ENCODE measurements around the gene GTF2IRD2. TPM values are rescaled to one million over a fixed set of nuclear protein-coding genes. Genes with fewer than 3 reads are reported as not detected.
"Not testable (repeated sequence)": the region's sequence is repeated elsewhere in the genome, so short reads cannot be mapped to it uniquely, and the experiment has no call there.

Gene GTF2IRD2
- polyA plus RNA-seq, 1 of the 3 experiments (the other 2 are of a cell fraction) = 23.6 TPM

GRCh38 chr7:74779053-74779452 lies 72.4 kb downstream of the GTF2IRD2 start:
- H3K27ac ChIP-seq (ENCODE audit: low read depth in 2 of 2, low read length in 1 of 2); CTCF ChIA-PET; H3K4me3 ChIP-seq (ENCODE audit: low read depth in 2 of 2, low read length in 1 of 2); DNase-seq; H3K9me3 ChIP-seq; H3K27me3 ChIP-seq (ENCODE audit: insufficient read depth); H3K9me2 ChIP-seq; H3K4me1 ChIP-seq (ENCODE audit: control insufficient read depth in 1 of 2, insufficient read depth in 2 of 2, low read depth in 1 of 2, low read length in 1 of 2); H3K36me3 ChIP-seq (replicated peaks in 1 of 2; ENCODE audit: control insufficient read depth in 1 of 2, insufficient read depth in 2 of 2, low read length in 1 of 2); H3K4me2 ChIP-seq; H3F3A ChIP-seq (replicated peaks; ENCODE audit: insufficient read depth); POLR2A ChIA-PET; H4K20me1 ChIP-seq (ENCODE audit: insufficient read depth); H3K79me2 ChIP-seq (ENCODE audit: insufficient read depth); H3K9ac ChIP-seq; H2AFZ ChIP-seq (ENCODE audit: low read depth): not testable (repeated sequence)
- WGBS (ENCODE audit: low lambda C conversion rate) = 85% methylated on average over 7 of the region's 17 CpGs

GRCh38 chr7:74775111-74775510 lies 76.3 kb downstream of the GTF2IRD2 start:
- POLR2A ChIA-PET; H3K4me2 ChIP-seq; H2AFZ ChIP-seq (ENCODE audit: low read depth); DNase-seq; H3K9ac ChIP-seq; H4K20me1 ChIP-seq (ENCODE audit: insufficient read depth); H3K9me2 ChIP-seq; H3K4me1 ChIP-seq (ENCODE audit: control insufficient read depth in 1 of 2, insufficient read depth in 2 of 2, low read depth in 1 of 2, low read length in 1 of 2); H3K9me3 ChIP-seq; H3K79me2 ChIP-seq (ENCODE audit: insufficient read depth); H3K27ac ChIP-seq (ENCODE audit: low read depth in 2 of 2, low read length in 1 of 2); H3K4me3 ChIP-seq (ENCODE audit: low read depth in 2 of 2, low read length in 1 of 2); CTCF ChIA-PET; H3K27me3 ChIP-seq (ENCODE audit: insufficient read depth); H3K36me3 ChIP-seq (replicated peaks in 1 of 2; ENCODE audit: control insufficient read depth in 1 of 2, insufficient read depth in 2 of 2, low read length in 1 of 2); H3F3A ChIP-seq (replicated peaks; ENCODE audit: insufficient read depth): not testable (repeated sequence)
- WGBS (ENCODE audit: low lambda C conversion rate) = no CpG with 5 or more reads among the region's 6 CpGs

DNA sequence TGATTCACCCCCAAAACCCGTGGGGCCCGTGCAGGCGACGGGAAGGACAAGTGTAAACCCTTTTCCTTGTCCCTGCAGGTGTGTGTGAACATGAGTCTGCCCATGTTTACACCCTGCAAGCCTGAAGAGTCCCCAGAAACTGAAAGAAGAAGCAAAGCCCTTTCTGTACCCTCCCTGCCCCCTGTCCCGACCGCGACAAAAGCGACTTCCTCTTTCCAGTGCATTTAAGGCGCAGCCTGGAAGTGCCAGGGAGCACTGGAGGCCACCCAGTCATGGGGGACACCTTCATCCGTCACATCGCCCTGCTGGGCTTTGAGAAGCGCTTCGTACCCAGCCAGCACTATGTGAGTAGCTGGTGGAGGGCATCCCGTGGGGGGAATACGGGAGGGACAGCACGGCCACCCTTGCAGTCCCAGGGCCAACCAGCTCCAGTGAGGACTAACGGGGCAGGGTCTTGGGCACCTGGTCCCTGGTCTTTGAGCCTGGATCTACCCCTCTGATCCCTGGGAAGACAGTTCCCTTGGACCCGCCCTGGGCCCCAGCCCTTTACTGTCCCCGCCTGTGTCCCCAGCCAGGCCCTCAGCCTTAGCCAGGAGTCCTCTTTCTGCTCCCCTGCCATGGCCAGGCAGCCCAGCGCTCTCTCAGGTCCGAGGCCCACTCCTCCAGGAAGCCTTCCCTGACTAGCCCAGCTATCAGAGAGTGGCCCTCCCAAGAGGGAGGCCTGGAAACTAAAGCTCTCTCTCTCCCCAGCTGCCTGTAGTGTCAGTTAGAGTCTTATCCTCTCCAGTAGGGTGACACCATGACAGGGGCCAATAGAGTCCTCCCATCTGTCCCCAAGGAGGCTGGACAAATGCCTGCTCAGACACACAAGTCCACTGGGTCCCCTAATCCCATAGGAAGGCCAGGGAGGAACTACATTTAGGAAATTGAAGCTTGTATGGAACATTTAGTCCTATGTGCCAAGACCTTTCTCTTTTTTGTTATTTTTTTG lies 77.3 kb downstream of the GTF2IRD2 start, which contains the start of gene NCF1:
NCF1 (plus strand) TSS at position 252 of the 991 bp plus-strand sequence; CDS start at position 273, 21 bp downstream.
- H3K4me3 ChIP-seq (ENCODE audit: low read depth in 2 of 2, low read length in 1 of 2); H3K9me2 ChIP-seq; H3F3A ChIP-seq (replicated peaks; ENCODE audit: insufficient read depth); H3K4me2 ChIP-seq; H3K27ac ChIP-seq (ENCODE audit: low read depth in 2 of 2, low read length in 1 of 2); H3K27me3 ChIP-seq (ENCODE audit: insufficient read depth); H3K9me3 ChIP-seq; H3K36me3 ChIP-seq (replicated peaks in 1 of 2; ENCODE audit: control insufficient read depth in 1 of 2, insufficient read depth in 2 of 2, low read length in 1 of 2); H3K79me2 ChIP-seq (ENCODE audit: insufficient read depth); H3K9ac ChIP-seq; CTCF ChIA-PET; POLR2A ChIA-PET; DNase-seq; H4K20me1 ChIP-seq (ENCODE audit: insufficient read depth); H3K4me1 ChIP-seq (ENCODE audit: control insufficient read depth in 1 of 2, insufficient read depth in 2 of 2, low read depth in 1 of 2, low read length in 1 of 2); H2AFZ ChIP-seq (ENCODE audit: low read depth): not testable (repeated sequence)
- WGBS (ENCODE audit: low lambda C conversion rate) = no CpG with 5 or more reads among the region's 21 CpGs

- H3K4me1 ChIP-seq (ENCODE audit: control insufficient read depth in 1 of 2, insufficient read depth in 2 of 2, low read depth in 1 of 2, low read length in 1 of 2); CTCF ChIA-PET: not testable (repeated sequence)
Measured at GRCh38 chr7:74772093-74772492, 79.3 kb downstream of the GTF2IRD2 start.

GRCh38 chr7:74770062-74770461 lies 81.3 kb downstream of the GTF2IRD2 start:
- H3F3A ChIP-seq (replicated peaks; ENCODE audit: insufficient read depth); H3K79me2 ChIP-seq (ENCODE audit: insufficient read depth); H3K4me1 ChIP-seq (ENCODE audit: control insufficient read depth in 1 of 2, insufficient read depth in 2 of 2, low read depth in 1 of 2, low read length in 1 of 2); H4K20me1 ChIP-seq (ENCODE audit: insufficient read depth); H3K9ac ChIP-seq; H3K27me3 ChIP-seq (ENCODE audit: insufficient read depth); POLR2A ChIA-PET; H3K36me3 ChIP-seq (replicated peaks in 1 of 2; ENCODE audit: control insufficient read depth in 1 of 2, insufficient read depth in 2 of 2, low read length in 1 of 2); H3K4me2 ChIP-seq; H2AFZ ChIP-seq (ENCODE audit: low read depth); H3K27ac ChIP-seq (ENCODE audit: low read depth in 2 of 2, low read length in 1 of 2); H3K4me3 ChIP-seq (ENCODE audit: low read depth in 2 of 2, low read length in 1 of 2); H3K9me2 ChIP-seq; CTCF ChIA-PET; DNase-seq; H3K9me3 ChIP-seq: not testable (repeated sequence)
- WGBS (ENCODE audit: low lambda C conversion rate) = 97% methylated on average over 4 of the region's 7 CpGs

More at GRCh38 chr7:74772093-74772492, 79.3 kb downstream of the GTF2IRD2 start:
- H3K9ac ChIP-seq; DNase-seq; H3K79me2 ChIP-seq (ENCODE audit: insufficient read depth); H3K36me3 ChIP-seq (replicated peaks in 1 of 2; ENCODE audit: control insufficient read depth in 1 of 2, insufficient read depth in 2 of 2, low read length in 1 of 2); H3K4me2 ChIP-seq; POLR2A ChIA-PET; H2AFZ ChIP-seq (ENCODE audit: low read depth); H3F3A ChIP-seq (replicated peaks; ENCODE audit: insufficient read depth); H3K27ac ChIP-seq (ENCODE audit: low read depth in 2 of 2, low read length in 1 of 2); H3K9me2 ChIP-seq; H3K9me3 ChIP-seq; H3K27me3 ChIP-seq (ENCODE audit: insufficient read depth); H3K4me3 ChIP-seq (ENCODE audit: low read depth in 2 of 2, low read length in 1 of 2); H4K20me1 ChIP-seq (ENCODE audit: insufficient read depth): not testable (repeated sequence)
- WGBS (ENCODE audit: low lambda C conversion rate) = 94% methylated on average over 5 of the region's 6 CpGs

DNA sequence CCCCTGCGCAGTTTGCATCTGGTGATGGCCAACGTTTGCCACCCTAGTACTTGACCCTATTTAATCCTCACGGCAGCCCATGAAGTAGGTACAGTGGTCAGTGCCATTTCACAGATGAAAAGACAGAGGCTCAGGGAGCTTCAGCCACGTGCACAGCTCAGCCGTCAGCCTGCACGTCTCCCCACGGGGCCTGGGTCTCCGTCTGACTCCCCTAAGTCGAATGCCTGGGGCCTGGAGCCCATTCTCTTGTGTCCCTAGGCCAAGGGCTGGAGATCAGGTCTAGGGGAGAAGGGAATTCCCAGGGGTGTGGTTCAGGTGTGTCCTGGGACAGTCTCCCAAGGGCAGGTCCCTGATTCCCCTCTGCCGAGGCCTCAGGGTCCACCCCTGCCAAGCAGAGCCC lies 84.4 kb downstream of the GTF2IRD2 start:
- H3K4me1 ChIP-seq (ENCODE audit: control insufficient read depth in 1 of 2, insufficient read depth in 2 of 2, low read depth in 1 of 2, low read length in 1 of 2); H3K27ac ChIP-seq (ENCODE audit: low read depth in 2 of 2, low read length in 1 of 2); H3K79me2 ChIP-seq (ENCODE audit: insufficient read depth); H2AFZ ChIP-seq (ENCODE audit: low read depth); H3K9me3 ChIP-seq; CTCF ChIA-PET; H4K20me1 ChIP-seq (ENCODE audit: insufficient read depth); H3K4me3 ChIP-seq (ENCODE audit: low read depth in 2 of 2, low read length in 1 of 2); DNase-seq; H3F3A ChIP-seq (replicated peaks; ENCODE audit: insufficient read depth); H3K9me2 ChIP-seq; POLR2A ChIA-PET; H3K9ac ChIP-seq; H3K4me2 ChIP-seq; H3K27me3 ChIP-seq (ENCODE audit: insufficient read depth); H3K36me3 ChIP-seq (replicated peaks in 1 of 2; ENCODE audit: control insufficient read depth in 1 of 2, insufficient read depth in 2 of 2, low read length in 1 of 2): not testable (repeated sequence)
- WGBS (ENCODE audit: low lambda C conversion rate) = 100% methylated on average over 2 of the region's 10 CpGs

Data from SK-N-SH (cell line).